ENCODE data around the gene NOD2. TPM values are rescaled to one million over a fixed set of nuclear protein-coding genes. Genes with fewer than 3 reads are reported as not detected.

The NOD2 gene
- total RNA-seq, 1 donor from 2014 or later, result 2.9 TPM

GRCh38 chr16:50741225-50741780 lies 47.9 kb downstream of the NOD2 start:
- Mint-ChIP-seq H3K27ac (peak overlapping the region; percentile 96), H3K4me1 (peaks cover 61% of the 10 kb centered on the region), H3K9me3 (no peaks in the 10 kb centered on the region), H3K36me3 (ENCODE audit: low read depth) (peaks cover 57% of the 10 kb centered on the region), H3K4me3 (peak overlapping the region; percentile 86), H3K27me3 (no peaks in the 10 kb centered on the region)
- CTCF ChIA-PET, result interaction anchor here (0.8 to 1.4 kb wide), 7 partner anchors 60 to 96 kb away, joined by 3 to 13 read pairs (median 5); partner anchors contain the start of gene SNX20
- no peak for ATAC-seq (ENCODE audit: low read depth)
- intact Hi-C loops (cut with micrococcal nuclease), result loop anchor here (1.0 to 2.0 kb wide), 4 partner anchors 153 to 677 kb away; partner anchors contain the start of genes HEATR3 and NKD1
- POLR2A ChIA-PET, result interaction anchor here (0.7 to 1.2 kb wide), 16 partner anchors 13 to 675 kb away, joined by 3 to 34 read pairs (median 4); partner anchors contain the start of genes HEATR3, NKD1 and SNX20
- TF ChIP-seq, protein P1, sequence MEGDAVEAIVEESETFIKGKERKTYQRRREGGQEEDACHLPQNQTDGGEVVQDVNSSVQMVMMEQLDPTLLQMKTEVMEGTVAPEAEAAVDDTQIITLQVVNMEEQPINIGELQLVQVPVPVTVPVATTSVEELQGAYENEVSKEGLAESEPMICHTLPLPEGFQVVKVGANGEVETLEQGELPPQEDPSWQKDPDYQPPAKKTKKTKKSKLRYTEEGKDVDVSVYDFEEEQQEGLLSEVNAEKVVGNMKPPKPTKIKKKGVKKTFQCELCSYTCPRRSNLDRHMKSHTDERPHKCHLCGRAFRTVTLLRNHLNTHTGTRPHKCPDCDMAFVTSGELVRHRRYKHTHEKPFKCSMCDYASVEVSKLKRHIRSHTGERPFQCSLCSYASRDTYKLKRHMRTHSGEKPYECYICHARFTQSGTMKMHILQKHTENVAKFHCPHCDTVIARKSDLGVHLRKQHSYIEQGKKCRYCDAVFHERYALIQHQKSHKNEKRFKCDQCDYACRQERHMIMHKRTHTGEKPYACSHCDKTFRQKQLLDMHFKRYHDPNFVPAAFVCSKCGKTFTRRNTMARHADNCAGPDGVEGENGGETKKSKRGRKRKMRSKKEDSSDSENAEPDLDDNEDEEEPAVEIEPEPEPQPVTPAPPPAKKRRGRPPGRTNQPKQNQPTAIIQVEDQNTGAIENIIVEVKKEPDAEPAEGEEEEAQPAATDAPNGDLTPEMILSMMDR (IDR thresholded peaks at IDR 0.05), result no peak
- DNase-seq, result no peak

- ChIA-PET POLR2A (interaction anchor here (0.6 to 1.2 kb wide), 19 partner anchors 12 to 675 kb away, joined by 3 to 34 read pairs (median 4); partner anchors contain the start of genes HEATR3, NKD1 and SNX20), CTCF (interaction anchor here (0.8 to 1.4 kb wide), 7 partner anchors 61 to 97 kb away, joined by 3 to 13 read pairs (median 5); partner anchors contain the start of gene SNX20)
- Mint-ChIP-seq H3K27ac (peak within 1 kb of the TSS; percentile 96), H3K4me3 (peak within 1 kb of the TSS; percentile 91), H3K36me3 (ENCODE audit: low read depth) (peaks cover 57% of the 10 kb centered on the region), H3K27me3 (no peaks in the 10 kb centered on the region), H3K9me3 (no peaks in the 10 kb centered on the region), H3K4me1 (peaks cover 58% of the 10 kb centered on the region)
- DNase-seq (peak; percentile 96), ATAC-seq (ENCODE audit: low read depth) (peak; percentile 87)
- TF ChIP-seq, protein P1 (IDR thresholded peaks at IDR 0.05), result no peak
- intact Hi-C loops (cut with micrococcal nuclease), result loop anchor here (1.0 to 2.0 kb wide), 10 partner anchors 44 to 717 kb away; partner anchors contain the start of genes CNEP1R1, HEATR3, NKD1 and SNX20
Measured at GRCh38 chr16:50741781-50742575, 48.6 kb downstream of the NOD2 start, which contains the start of gene CYLD. Gene CYLD, plus strand, starts transcription at chr16:50742086. Its CDS starts 7,613 bp downstream, at chr16:50749699.

DNA sequence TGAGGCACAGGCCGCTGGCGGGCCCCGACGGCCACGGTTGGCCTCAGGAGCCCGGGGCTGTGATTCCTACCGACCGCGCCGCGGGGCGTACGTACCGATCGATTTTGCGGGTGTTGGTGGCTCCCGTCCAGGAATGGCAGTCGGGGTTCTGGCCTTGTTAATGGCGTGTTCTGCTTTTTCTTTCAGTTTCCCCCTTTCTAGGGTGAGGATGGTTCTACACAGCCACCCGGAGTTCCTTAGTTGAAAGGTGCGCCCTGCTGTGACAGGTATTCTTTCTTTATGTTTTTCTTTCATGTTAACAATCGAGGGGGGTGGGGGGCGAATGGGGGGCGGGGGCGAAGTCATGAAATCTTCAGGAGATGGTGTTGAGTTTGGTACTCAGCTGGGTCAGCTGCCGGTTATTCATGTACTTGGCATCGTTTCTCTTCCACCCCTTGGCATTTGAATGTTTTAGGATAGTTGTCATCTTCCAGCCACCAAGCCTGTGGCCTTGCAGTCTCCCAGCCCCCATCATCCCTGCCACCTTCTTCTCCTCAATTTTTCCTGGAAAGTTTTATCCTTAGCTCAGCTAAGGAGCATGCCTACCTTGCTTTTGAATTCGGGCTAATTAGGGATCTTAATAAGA lies 49.3 kb downstream of the NOD2 start:
- intact Hi-C loops (cut with micrococcal nuclease), result loop anchor here (1.0 to 2.0 kb wide), 6 partner anchors 44 to 717 kb away; partner anchors contain the start of genes CNEP1R1, SNX20 and TENT4B
- Mint-ChIP-seq H3K36me3 (ENCODE audit: low read depth) (peaks cover 62% of the 10 kb centered on the region), H3K4me1 (peaks cover 61% of the 10 kb centered on the region), H3K27me3 (no peaks in the 10 kb centered on the region), H3K27ac (peak overlapping the region; percentile 94), H3K4me3 (peak overlapping the region; percentile 91), H3K9me3 (no peaks in the 10 kb centered on the region)
- TF ChIP-seq, protein P1 (IDR thresholded peaks at IDR 0.05), result no peak
- CTCF ChIA-PET, result interaction anchor here (7.4 kb wide), 1 partner anchor 73 kb away, joined by 169 read pairs; no protein-coding TSS in a partner anchor
- POLR2A ChIA-PET, result interaction anchor here (0.6 to 5.1 kb wide), 5 partner anchors 59 to 145 kb away, joined by 4 to 19 read pairs (median 4); partner anchors contain the start of gene SNX20
- no peak for DNase-seq
- ATAC-seq (ENCODE audit: low read depth), result no peak

- Mint-ChIP-seq H3K27me3 (no peaks in the 10 kb centered on the region), H3K36me3 (ENCODE audit: low read depth) (peaks cover 55% of the 10 kb centered on the region), H3K9me3 (no peaks in the 10 kb centered on the region), H3K4me3 (peak overlapping the region; percentile 91), H3K4me1 (peaks cover 63% of the 10 kb centered on the region), H3K27ac (peak overlapping the region; percentile 94)
- intact Hi-C loops (cut with micrococcal nuclease), result loop anchor here (2.0 kb wide), 2 partner anchors 469 to 591 kb away; partner anchors contain the start of gene TENT4B
- CTCF ChIA-PET, result interaction anchor here (0.7 to 7.4 kb wide), 6 partner anchors 63 to 389 kb away, joined by 3 to 169 read pairs (median 6); partner anchors contain the start of gene SNX20
- DNase-seq (no peak), ATAC-seq (ENCODE audit: low read depth) (no peak)
- POLR2A ChIA-PET, result interaction anchor here (1.0 to 5.1 kb wide), 7 partner anchors 46 to 718 kb away, joined by 3 to 19 read pairs (median 6); partner anchors contain the start of genes CNEP1R1 and SNX20
- TF ChIP-seq, protein P1 (IDR thresholded peaks at IDR 0.05), result no peak
Measured at GRCh38 chr16:50743581-50744225, 50.3 kb downstream of the NOD2 start.
